Esophagus mucosa (tissue), 1 donor: ENCODE data around the gene TFRC. TPM values are rescaled to one million over a fixed set of nuclear protein-coding genes. Genes with fewer than 3 reads are reported as not detected.
"Not testable (repeated sequence)": the region's sequence is repeated elsewhere in the genome, so short reads cannot be mapped to it uniquely, and the experiment has no call there.

ENCODE experiments used
- ATAC-seq: fragments of 200-7000 bp; cut with Tn5 transposase; one replicate; pipeline ENCODE4 v1.9.1; 2020
- total RNA-seq: library from RNA; stranded (reverse); gene quantifications from one replicate; pipeline ENCODE4 v1.2.4, GENCODE V29; 2023
- donor health status: DM: yes; HTN: yes; CAD: no.

The TFRC gene
- total RNA-seq = 51.3 TPM

- ATAC-seq = peak; percentile 98
Measured at GRCh38 chr3:196081834-196082618, at the start of gene TFRC. Gene TFRC, minus strand, starts transcription at chr3:196082090. Its CDS starts 4,991 bp downstream, at chr3:196077099.

GRCh38 chr3:196128172-196128843 is 46.4 kb upstream of the TFRC start:
- no peak for ATAC-seq

GRCh38 chr3:196127308-196128040 is 45.6 kb upstream of the TFRC start:
- peak; percentile 35 for ATAC-seq

DNA sequence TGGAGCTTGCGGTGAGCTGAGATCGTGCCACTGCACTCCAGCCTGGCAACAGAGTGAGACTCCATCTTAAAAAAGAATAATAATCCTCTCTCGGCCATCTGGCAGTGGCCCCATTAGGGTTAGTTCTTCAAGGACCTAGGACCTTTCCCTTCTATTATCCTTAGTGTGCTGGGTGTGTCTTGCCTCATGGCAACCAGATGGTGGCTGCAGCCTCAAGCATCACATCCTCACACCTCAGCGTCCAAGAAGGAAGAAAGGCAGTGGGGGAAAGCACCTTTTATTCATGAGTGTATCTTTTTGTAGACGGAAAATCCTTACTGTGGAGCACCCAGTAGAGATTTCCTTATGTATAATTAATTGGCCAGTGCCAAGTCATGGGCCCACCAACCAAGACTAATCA is 42.7 kb upstream of the TFRC start:
- ATAC-seq = peak; percentile 37

DNA sequence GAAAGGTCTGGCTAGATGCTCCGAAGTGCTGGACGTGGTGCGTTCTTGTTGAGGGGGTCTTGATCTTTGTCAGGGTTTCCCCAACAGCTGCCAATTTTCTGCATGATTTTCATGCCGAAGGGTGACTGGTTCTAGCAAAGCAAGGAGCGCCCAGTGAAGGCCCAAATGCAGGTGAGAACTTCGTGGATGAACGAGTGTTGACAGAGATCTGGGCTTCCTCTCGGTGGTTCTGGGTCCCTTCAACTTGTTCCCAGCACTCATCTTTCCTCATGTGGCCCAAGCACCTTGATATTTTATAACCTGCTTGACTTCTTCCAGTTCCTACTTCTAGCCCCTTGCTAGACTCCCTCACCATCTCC is 40.8 kb upstream of the TFRC start:
- no peak for ATAC-seq

- no peak for ATAC-seq
Measured at GRCh38 chr3:196122021-196122687, 40.3 kb upstream of the TFRC start.

DNA sequence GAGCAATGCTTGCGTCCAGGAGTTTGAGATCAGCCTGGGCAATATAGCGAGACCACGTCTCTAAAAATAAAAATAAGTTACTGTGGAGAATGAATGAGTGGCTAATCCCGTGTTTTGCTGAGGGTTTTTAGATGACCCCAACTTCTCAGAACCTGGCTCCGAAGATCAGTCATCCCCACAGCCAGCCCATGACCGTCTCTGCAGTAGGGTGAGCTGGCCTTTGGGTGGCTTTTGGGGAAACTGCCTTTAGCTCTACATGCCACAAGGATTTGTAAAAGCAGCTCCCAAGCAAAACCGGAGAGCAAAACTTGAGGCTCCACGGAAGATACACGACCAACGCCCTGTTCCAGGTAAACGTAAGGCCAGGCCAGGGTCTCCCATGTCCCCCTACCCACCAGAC is 39.2 kb upstream of the TFRC start:
- ATAC-seq = no peak

GRCh38 chr3:196120291-196120951 is 38.5 kb upstream of the TFRC start:
- ATAC-seq = peak; percentile 24

GRCh38 chr3:196117809-196118208 is 35.9 kb upstream of the TFRC start:
- peak; percentile 23 for ATAC-seq

GRCh38 chr3:196115678-196116083 is 33.8 kb upstream of the TFRC start:
- ATAC-seq = no peak

DNA sequence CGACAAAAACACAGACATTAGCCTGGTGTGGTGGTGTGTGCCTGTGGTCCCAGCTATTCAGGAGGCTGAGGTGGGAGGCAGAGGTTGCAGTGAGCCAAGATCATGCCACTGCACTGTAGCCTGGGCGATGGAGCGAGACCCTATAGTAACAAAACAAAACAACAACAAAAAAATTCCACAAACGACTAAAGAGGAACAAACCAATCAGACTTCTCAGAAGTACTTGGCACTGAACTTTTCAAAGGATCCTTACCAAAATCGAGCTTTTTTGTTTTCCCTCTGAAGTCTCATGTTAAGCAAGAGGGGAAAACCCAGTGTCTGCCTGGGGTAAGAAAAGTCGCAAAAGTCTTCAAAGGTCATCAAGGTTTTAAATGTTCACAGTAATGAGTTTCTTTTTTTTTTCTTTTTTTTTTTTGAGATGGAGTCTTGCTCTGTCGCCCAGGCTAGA is 30.1 kb upstream of the TFRC start:
- no peak for ATAC-seq

DNA sequence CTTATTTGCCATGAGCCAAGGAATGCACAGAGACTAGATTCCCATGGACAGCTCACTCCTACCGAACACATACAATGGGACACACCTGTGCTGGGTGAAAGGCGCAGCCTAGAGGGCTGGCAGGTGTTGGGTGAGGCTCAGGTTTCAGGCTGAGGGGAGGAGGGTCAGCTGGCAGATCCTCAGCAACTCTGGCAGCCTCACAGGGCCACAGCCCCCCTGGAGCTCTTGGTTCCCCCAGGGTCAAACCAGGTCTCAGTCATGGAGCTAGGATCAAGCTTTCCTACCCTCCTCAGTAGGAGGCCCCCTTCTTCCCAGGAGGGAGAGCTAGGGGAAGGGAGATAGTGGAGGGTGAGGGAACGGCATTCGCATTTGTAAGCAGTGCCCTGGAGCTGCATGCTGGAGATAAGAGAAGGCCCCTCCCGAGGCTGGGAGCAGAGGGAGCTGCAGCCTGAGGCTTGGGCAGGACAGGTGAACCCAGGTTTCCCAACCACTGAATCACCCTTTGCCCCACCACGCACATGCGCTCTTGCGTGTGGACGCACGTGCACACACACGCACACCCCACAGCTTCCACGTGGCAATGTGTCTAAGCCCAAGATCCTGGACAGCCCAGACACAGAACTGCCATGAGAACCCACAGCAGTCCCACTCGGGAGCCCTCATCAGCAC is 26.3 kb upstream of the TFRC start:
- peak; percentile 92 for ATAC-seq

- not testable (repeated sequence) for ATAC-seq
Measured at GRCh38 chr3:196104707-196105106, 22.8 kb upstream of the TFRC start.

DNA sequence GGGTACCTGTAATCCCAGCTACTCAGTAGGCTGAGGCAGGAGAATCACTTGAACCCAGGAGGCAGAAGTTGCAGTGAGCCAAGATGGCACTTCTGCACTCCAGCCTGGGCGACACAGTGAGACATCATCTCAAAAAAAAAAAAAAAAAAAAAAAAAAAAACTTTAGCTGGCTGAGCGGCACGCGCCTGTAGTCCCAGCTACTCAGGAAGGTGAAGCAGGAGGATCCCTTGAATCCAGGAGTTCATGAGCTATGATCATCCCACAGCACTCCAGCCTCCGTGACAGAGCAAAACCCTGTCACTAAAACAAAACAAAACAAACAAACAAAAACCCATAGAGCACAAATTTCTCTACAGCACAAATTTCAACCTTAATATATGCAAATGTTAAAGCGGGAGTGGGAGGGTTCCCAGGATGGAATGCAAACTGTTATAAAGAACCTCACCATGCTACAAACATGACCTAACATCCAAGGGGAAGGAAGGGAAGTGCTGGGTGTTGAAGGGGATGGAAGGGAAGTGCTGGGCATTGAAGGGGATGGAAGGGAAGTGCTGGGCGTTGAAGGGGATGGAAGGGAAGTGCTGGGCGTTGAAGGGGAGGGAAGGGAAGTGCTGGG is 16.6 kb upstream of the TFRC start:
- ATAC-seq = not testable (repeated sequence)

GRCh38 chr3:196097373-196098154 is 15.7 kb upstream of the TFRC start:
- ATAC-seq = peak; percentile 78

- ATAC-seq = peak; percentile 31
Measured at GRCh38 chr3:196096382-196096953, 14.6 kb upstream of the TFRC start.

DNA sequence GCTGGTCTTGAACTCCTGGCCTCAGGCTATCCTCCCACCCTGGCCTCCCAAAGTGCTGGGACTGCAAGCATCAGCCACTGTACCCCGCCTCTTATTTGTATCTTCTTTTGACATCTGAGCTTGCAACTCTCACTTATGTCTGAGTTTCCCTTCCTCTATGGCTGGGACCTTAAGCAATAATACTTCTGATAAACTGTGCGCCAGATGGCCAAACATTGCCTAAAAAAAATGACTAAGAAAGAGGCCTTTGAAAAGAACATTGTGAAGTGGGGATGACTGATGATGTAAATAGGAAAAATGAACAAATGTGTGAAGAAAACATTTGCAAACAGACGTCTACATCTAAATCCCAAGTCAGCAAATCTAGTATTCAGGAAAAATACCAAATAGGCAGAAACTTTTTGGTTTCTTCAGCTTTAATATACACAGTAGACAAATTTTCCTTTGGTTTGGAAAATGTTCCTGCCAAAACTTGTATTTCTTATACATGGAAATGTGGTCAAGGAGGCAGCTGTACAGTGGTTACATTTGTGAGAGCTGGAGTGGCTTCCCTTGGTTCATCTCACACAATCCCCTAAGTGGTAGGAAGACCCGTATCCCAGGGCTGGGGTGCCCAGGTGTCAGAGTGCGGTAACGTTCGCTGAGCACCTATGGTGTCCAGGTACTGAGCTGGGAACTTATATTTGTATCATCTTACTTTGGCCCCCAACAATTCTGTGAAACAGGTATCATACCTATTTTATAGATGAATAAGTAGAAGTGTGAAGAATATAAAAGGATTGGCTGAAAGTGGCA is 11.6 kb upstream of the TFRC start:
- no peak for ATAC-seq

DNA sequence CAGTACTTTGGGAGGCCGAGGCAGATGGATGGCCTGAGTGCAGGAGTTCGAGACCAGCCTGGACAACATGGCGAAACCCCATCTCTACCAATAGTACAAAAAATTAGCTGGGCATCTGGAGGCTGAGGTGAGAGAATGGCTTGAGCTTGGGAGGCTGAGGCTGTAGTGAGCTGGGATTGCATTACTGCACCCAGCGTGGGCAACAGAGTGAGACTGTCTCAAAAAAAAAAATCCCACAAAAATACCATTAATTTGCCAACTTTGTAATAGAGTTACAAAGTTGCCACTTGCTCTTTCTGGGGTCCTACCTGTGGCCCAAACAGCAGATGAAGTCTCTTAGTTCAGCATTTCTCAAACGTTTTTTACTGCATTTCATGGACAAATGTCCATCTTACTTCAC is 6.0 kb upstream of the TFRC start:
- no peak for ATAC-seq

GRCh38 chr3:196082619-196082971 is 705 bp upstream of the TFRC start:
- no peak for ATAC-seq
